PC-3 (cell line): ENCODE results near the gene PRM2. TPM values are rescaled to one million over a fixed set of nuclear protein-coding genes. Genes with fewer than 3 reads are reported as not detected.

ENCODE experiments used
- ATAC-seq: fragments of 200-7000 bp; cut with Tn5 transposase; 2 replicates; pipeline ENCODE4 v1.9.1; 2020; ENCODE audit warnings: mild to moderate bottlenecking, moderate library complexity
- BruUV-seq: library from RNA; stranded (reverse); fragments of 400-500 nt; replicated peaks from 2 replicates; lab custom pipeline; 2021; lab: Mats Ljungman, UMichigan
- CTCF ChIA-PET: fragments of 300-600 bp; sonication (Branson Sonifier 250); formaldehyde crosslinking; loops from one replicate; lab custom pipeline; 2022; ENCODE audit warnings: antibody characterized with exemption; lab: Charles Lee
- POLR2A ChIA-PET: fragments of 300-600 bp; sonication (Branson Sonifier 250); formaldehyde crosslinking; loops from one replicate; lab custom pipeline; 2022; ENCODE audit warnings: antibody characterized with exemption; ENCODE audit not compliant: unreplicated experiment; lab: Charles Lee
- DNase-seq: peaks from one replicate; pipeline ENCODE4 v3.0.0-alpha.2; 2015
- H2AFZ ChIP-seq: fragments of 300-600 bp; sonication (generic); 2 replicates; pipeline ENCODE4 v1.6.0; 2016; ENCODE audit warnings: antibody characterized with exemption, low read length
- H3F3A ChIP-seq: fragments of 300-600 bp; sonication (generic); one replicate; pipeline ENCODE4 v1.6.0; 2017; ENCODE audit warnings: antibody characterized with exemption, low read length, control low read depth, mild to moderate bottlenecking; ENCODE audit not compliant: unreplicated experiment
- H3K27ac ChIP-seq: fragments of 300-600 bp; sonication (generic); 2 replicates; pipeline ENCODE4 v1.5.1; 2016; ENCODE audit warnings: mild to moderate bottlenecking, low read length
- H3K27me3 ChIP-seq: fragments of 300-600 bp; sonication (generic); 2 replicates; pipeline ENCODE4 v1.6.1; 2016; ENCODE audit warnings: low read length, mixed read lengths
- H3K36me3 ChIP-seq: fragments of 300-600 bp; sonication (generic); 2 replicates; pipeline ENCODE4 v1.6.1; 2016; ENCODE audit warnings: low read depth, mixed run types, low read length, mixed read lengths
- H3K4me1 ChIP-seq: fragments of 300-600 bp; sonication (generic); 2 replicates; pipeline ENCODE4 v1.5.1; 2016; ENCODE audit warnings: low read length; ENCODE audit not compliant: insufficient read depth
- H3K4me2 ChIP-seq: fragments of 300-600 bp; sonication (generic); 2 replicates; pipeline ENCODE4 v1.6.0; 2016; ENCODE audit warnings: low read length
- H3K4me3 ChIP-seq: fragments of 300-600 bp; sonication (generic); 2 replicates; pipeline ENCODE4 v1.5.1; 2016; ENCODE audit warnings: mild to moderate bottlenecking, low read length, mixed read lengths
- H3K79me2 ChIP-seq: fragments of 300-600 bp; sonication (generic); 2 replicates; pipeline ENCODE4 v1.6.1; 2017; ENCODE audit warnings: low read length, mixed read lengths
- H3K9ac ChIP-seq: fragments of 300-600 bp; sonication (generic); 2 replicates; pipeline ENCODE4 v1.6.0; 2016; ENCODE audit warnings: mild to moderate bottlenecking, low read length
- H3K9me2 ChIP-seq: fragments of 300-600 bp; sonication (generic); replicated peaks from 2 replicates; pipeline ENCODE4 v1.6.1; 2016; ENCODE audit warnings: mixed run types, low read length, mixed read lengths
- H3K9me3 ChIP-seq: fragments of 300-600 bp; sonication (generic); 2 replicates; pipeline ENCODE4 v1.6.1; 2016; ENCODE audit warnings: low read length, mixed read lengths
- H4K20me1 ChIP-seq: fragments of 300-600 bp; sonication (generic); 2 replicates; pipeline ENCODE4 v1.6.1; 2016; ENCODE audit warnings: low read length, mixed read lengths
- CTCF ChIP-seq: fragments of 300-600 bp; sonication (generic); conservative IDR thresholded peaks from 2 replicates; pipeline ENCODE4 v1.5.1; 2017; ENCODE audit warnings: antibody characterized with exemption, low read depth, mild to moderate bottlenecking, low read length
- EZH2 ChIP-seq: fragments of 300-600 bp; sonication (generic); IDR thresholded peaks from one replicate; pipeline ENCODE4 v1.6.1; 2017; ENCODE audit warnings: antibody characterized with exemption, mild to moderate bottlenecking, low read length; ENCODE audit not compliant: unreplicated experiment
- EZH2phosphoT487 ChIP-seq: fragments of 300-600 bp; sonication (generic); IDR thresholded peaks from 2 replicates; pipeline ENCODE4 v1.6.1; 2018; ENCODE audit warnings: mild to moderate bottlenecking, antibody characterized with exemption, low read length, borderline replicate concordance
- intact Hi-C: fragments of 100-400 bp; cut with micrococcal nuclease; formaldehyde crosslinking; loops from 2 replicates; pipeline ENCODE4 v1.9.0; 2023
- total RNA-seq: library from RNA; depleted of rRNA; stranded (reverse); fragments of >200 nt; gene quantifications from 2 replicates; pipeline ENCODE4 v1.2.3, GENCODE V29; 2014

The PRM2 gene
- total RNA-seq, 1 experiment from 2014 or later = not detected

- TF ChIP-seq EZH2 (no peak), EZH2phosphoT487 (no peak), CTCF (no peak)
- CTCF ChIA-PET = no interaction called here
- Histone ChIP-seq H3F3A (no peaks in the 10 kb centered on the region), H2AFZ (no peak overlapping the region), H3K4me1 (no peaks in the 10 kb centered on the region), H4K20me1 (no peaks in the 10 kb centered on the region), H3K36me3 (no peaks in the 10 kb centered on the region), H3K9me3 (no peaks in the 10 kb centered on the region), H3K27me3 (no peaks in the 10 kb centered on the region), H3K4me3 (no peak overlapping the region), H3K9ac (no peak overlapping the region), H3K9me2 (no peaks in the 10 kb centered on the region), H3K27ac (no peak overlapping the region), H3K4me2 (no peak overlapping the region), H3K79me2 (no peaks in the 10 kb centered on the region)
- ATAC-seq (no peak), DNase-seq (no peak)
- BruUV-seq = no TSS peak
- POLR2A ChIA-PET = no interaction called here
- intact Hi-C loops = no loop called here
These were observed 5.6 kb downstream of the PRM2 start for GRCh38 chr16:11270602-11271162.

- CTCF ChIA-PET = no interaction called here
- POLR2A ChIA-PET = no interaction called here
- no peak for DNase-seq
- no TSS peak for BruUV-seq
- Histone ChIP-seq H3K79me2 (no peaks in the 10 kb centered on the region), H2AFZ (no peak within 1 kb of the TSS), H3K27ac (no peak within 1 kb of the TSS), H3K4me3 (no peak within 1 kb of the TSS), H3K9me3 (no peaks in the 10 kb centered on the region), H3K36me3 (no peaks in the 10 kb centered on the region), H3F3A (no peaks in the 10 kb centered on the region), H3K27me3 (no peaks in the 10 kb centered on the region), H4K20me1 (no peaks in the 10 kb centered on the region), H3K4me1 (no peaks in the 10 kb centered on the region), H3K9ac (no peak within 1 kb of the TSS), H3K4me2 (no peak within 1 kb of the TSS), H3K9me2 (no peaks in the 10 kb centered on the region)
- ATAC-seq = no peak
- TF ChIP-seq EZH2 (no peak), CTCF (no peak), EZH2phosphoT487 (no peak)
- intact Hi-C loops = no loop called here
These were observed 7.3 kb downstream of the PRM2 start, which contains the start of gene TNP2 for GRCh38 chr16:11268921-11269375. Gene TNP2, minus strand, starts transcription at chr16:11269325. Its CDS starts 63 bp downstream, at chr16:11269262.

GRCh38 chr16:11265124-11265523, 11.2 kb downstream of the PRM2 start:
- no peak for TF ChIP-seq EZH2phosphoT487
- no peak for TF ChIP-seq EZH2
- no peak for TF ChIP-seq CTCF
- no peak overlapping the region for H3K4me3 ChIP-seq
- H3K27me3 ChIP-seq = no peaks in the 10 kb centered on the region
- CTCF ChIA-PET = no interaction called here
- no peak overlapping the region for H3K27ac ChIP-seq
- no peaks in the 10 kb centered on the region for H3K36me3 ChIP-seq
- no peaks in the 10 kb centered on the region for H3K9me3 ChIP-seq
- no peak overlapping the region for H2AFZ ChIP-seq
- no peaks in the 10 kb centered on the region for H3K79me2 ChIP-seq
- DNase-seq (no peak), ATAC-seq (no peak)
- POLR2A ChIA-PET = no interaction called here
- intact Hi-C loops = no loop called here
- no TSS peak for BruUV-seq
- H3K9ac ChIP-seq = no peak overlapping the region
- no peak overlapping the region for H3K4me2 ChIP-seq
- H3K9me2 ChIP-seq = no peaks in the 10 kb centered on the region
- no peaks in the 10 kb centered on the region for H4K20me1 ChIP-seq
- H3F3A ChIP-seq = no peaks in the 10 kb centered on the region
- no peaks in the 10 kb centered on the region for H3K4me1 ChIP-seq
